Sigmoid colon (tissue), 4 donors: ENCODE results near the gene SLC5A8.

Source experiments
- CTCF ChIP-seq, 4 experiments: fragments of 450-650 bp in 3 of 4; fragments of 200-600 bp in 1 of 4; IDR thresholded peaks; one replicate each; pipeline ENCODE4 v1.5.1; 2016 to 2019; ENCODE audit warnings: antibody characterized with exemption in 4 of 4, mild to moderate bottlenecking in 3 of 4, moderate library complexity in 2 of 4
- EP300 ChIP-seq, 4 donors: sonication (generic); formaldehyde crosslinking; IDR thresholded peaks; one replicate each; pipeline ENCODE4 v1.6.1; 2017; ENCODE audit warnings: antibody characterized with exemption in 4 of 4

- TF ChIP-seq EP300 (IDR thresholded peaks at IDR 0.05) (no peak), CTCF (IDR thresholded peaks at IDR 0.05) (no peak)
Observed at GRCh38 chr12:101257357-101257756, 47.3 kb upstream of the SLC5A8 start.
